ENCODE data around the gene SSBP1. TPM values are rescaled to one million over a fixed set of nuclear protein-coding genes. Genes with fewer than 3 reads are reported as not detected.
"Not testable (repeated sequence)": the region's sequence is repeated elsewhere in the genome, so short reads cannot be mapped to it uniquely, and the experiment has no call there.

The SSBP1 gene, protein sequence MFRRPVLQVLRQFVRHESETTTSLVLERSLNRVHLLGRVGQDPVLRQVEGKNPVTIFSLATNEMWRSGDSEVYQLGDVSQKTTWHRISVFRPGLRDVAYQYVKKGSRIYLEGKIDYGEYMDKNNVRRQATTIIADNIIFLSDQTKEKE
- 84.1 and 132 TPM in 2 replicates for total RNA-seq

DNA sequence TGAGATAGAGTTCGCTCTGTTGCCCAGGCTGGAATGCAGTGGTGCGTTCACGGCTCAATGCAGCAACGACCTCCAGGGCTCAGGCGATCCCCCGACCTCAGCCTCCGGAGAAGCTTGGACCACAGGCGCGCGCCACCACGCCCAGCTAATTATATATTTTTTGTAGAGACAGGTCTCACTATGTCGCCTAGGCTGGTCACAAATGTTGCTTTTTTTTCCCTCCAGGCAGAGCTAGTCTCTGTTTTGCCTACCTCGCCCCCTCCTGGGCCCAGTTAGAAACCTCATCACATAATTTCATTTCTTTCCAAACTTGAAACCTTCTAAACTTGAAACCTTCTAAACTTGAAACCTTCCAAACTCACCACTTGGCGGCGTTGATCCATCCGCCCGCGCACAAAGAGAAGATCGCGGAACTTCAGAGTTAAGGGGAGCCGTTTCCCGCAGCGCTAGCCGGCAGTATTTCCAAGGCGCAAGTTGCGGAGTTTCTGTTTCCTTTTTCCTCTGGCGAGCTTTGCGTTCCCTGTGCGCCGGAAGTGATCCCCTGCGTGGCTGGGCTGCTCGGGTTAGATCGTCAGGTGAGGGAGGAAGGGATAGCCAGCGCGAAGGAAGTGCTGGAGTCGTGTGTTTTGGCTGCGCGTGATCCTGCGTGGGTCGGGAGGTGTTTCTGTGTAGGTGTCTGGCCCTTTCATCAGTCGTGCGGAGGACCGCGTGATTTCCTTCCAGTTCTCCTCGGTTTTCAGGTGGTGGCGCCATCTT is at the start of gene SSBP1:
TSS of gene SSBP1 (plus strand) at position 523 of the 756 bp plus-strand sequence. CDS start 809 bp downstream, outside the sequence.
- peak; percentile 96 to 98 for DNase-seq (ENCODE audit: low read depth in 2 of 2)

DNA sequence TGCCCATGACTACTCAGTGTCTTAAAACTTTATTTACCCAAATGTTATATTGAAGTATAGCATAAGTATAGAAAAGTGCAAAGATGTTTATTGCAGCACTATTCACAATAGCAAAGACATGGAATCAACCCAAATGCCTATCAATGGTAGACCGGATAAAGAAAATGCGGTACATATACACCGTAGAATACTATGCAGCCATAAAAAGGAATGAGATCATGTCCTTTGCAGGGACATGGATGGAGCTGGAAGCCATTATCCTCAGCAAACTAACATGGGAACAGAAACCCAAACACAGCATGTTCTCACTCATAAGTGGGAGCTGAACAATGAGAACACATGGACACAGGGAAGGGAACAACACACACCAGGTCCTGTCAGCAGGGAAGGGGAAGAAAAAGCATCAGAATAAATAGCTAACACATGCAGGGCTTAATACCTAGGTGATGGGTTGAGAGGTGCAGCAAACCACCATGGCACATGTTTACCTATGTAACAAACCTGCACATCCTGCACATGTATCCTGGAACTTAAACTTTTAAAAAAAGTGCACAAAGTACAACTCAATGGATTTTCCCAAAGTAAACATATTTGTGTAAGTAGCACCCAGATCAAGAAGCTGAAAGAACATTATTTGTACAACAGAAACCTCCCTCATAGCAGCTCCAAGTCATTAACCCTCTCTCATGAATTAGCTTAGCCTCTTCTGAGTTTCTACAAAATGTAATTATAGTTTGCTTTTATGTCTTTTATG is 48.9 kb upstream of the SSBP1 start:
- DNase-seq (ENCODE audit: low read depth in 2 of 2), result not testable (repeated sequence)

DNA sequence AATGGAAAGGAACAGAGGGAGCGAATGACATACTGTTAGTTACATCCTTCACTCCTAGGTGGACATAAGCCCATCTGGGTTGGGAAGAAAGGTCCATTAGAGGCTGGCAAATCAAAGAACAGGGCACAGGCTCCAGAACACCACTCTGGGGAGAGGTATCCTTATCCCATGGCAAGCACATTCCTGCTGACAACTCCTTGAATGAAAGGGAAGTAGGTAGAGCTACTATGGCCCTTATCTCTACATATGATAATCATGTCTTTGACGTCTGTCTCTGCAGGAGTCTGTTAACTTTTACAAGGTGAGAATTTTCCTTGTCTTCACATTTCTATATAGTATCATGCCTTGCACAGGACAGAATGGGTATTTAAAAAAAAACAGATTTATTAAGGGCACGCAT is 46.6 kb upstream of the SSBP1 start:
- no peak for DNase-seq (ENCODE audit: low read depth in 2 of 2)

DNA sequence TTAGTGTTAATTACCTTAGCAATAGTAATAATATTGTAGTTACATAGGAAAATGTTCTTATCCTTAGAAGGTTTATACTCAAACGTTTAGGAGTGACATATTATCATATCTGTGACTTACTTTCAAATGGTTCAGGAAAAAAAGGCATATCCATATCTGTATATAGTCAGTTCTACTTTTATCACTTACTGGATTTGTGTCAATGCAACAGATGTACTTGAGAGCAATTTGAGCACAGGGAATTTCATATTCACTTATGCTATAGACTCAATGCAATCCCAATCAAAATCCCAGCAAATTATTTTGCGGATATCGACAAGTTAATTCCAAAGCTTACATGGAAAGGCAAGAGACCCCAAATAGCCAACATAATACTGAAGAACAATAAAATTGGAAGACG is 46.2 kb upstream of the SSBP1 start:
- no peak for DNase-seq (ENCODE audit: low read depth in 2 of 2)

DNA sequence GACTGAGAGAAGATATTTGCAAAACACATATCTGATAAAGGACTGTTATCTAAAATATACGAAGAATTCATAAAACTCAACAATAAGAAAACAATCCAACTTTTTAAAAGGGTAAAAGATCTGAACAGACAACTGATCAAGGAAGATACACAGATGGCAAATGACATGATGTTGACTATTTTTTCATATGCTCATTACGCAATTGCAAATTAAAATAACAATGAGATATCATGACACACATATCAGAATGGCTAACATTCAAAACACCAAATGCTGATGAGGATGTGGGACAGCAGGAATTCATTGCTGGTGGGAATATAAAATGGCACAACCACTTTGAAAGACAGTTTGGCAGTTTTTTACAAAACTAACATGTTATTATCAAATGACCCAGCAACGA is 45.1 kb upstream of the SSBP1 start:
- DNase-seq (ENCODE audit: low read depth in 2 of 2), result no peak

DNA sequence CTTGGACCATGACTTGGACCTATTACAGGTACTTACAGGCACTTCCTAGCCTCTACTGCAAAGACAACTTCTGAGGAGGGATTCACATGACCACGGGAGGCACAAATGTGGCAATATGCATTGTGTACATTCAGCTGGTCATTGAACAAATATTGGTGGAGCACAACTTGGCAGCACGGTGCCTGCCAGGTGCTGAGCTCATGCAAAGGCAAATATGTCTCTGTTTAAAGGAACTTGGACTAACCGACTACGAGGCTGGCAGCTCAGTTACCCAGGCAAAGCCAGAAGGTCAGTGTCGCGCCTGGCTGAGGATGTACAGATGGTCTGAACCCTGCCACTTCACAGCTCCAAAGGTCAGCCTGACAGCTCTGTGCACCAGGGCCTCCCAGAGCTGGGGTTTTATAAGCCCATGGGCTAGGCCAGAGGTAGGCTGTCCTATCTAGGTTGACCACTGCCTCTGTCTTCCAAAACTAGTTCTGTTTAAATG is 42.3 kb upstream of the SSBP1 start:
- DNase-seq (ENCODE audit: low read depth in 2 of 2), result no peak

DNA sequence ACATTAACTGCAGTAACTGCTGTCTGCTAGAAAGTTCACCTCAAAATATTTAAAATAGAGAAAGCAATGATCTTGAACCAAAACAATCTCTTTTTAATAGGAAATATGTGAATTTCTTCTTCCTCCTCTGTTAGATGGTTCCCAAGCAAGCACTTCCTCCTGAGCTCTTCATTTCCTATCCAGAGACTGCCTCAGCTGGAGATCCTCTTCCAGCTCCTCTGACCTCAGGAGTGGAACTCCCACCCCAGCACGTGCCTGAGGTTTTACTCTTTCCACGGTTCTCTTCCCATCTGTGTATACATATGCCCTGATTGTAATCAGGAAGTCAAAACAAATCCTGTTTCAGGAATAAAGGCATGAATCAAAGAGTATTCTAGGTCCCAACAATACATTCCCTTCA is 41.8 kb upstream of the SSBP1 start:
- DNase-seq (ENCODE audit: low read depth in 2 of 2), result peak in 1 of 2 donors; percentile 64

DNA sequence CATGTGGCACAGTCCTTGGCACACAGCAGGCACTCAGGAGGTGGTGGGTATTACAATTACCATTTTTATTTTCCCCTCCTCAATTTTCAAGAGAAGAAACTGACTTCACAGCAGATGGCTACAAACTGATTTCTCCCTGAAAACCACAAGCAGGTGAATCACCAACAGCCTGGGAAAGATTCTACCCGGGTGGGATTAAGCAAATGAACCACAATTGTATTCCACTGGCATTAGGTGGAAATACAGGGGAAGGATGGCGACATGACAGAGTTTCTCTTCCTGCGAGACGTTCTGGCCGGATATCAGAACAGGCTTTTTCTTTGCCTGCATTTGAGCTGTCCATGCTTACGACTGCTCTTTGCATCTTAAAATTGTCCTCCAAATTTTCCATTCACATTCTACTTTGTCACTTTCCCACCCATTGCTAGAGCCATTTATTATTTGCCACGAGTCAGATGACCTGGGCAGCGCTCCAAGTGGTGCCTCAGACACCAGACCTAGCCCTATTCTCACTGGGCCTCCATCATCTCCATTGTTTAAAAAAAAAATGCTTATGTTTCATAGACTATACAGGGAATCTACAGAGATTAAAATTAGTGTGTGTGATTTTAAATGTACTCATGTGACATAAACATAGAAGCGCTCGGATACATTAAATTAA is 40.8 kb upstream of the SSBP1 start:
- peak; percentile 73 to 93 for DNase-seq (ENCODE audit: low read depth in 2 of 2)

DNA sequence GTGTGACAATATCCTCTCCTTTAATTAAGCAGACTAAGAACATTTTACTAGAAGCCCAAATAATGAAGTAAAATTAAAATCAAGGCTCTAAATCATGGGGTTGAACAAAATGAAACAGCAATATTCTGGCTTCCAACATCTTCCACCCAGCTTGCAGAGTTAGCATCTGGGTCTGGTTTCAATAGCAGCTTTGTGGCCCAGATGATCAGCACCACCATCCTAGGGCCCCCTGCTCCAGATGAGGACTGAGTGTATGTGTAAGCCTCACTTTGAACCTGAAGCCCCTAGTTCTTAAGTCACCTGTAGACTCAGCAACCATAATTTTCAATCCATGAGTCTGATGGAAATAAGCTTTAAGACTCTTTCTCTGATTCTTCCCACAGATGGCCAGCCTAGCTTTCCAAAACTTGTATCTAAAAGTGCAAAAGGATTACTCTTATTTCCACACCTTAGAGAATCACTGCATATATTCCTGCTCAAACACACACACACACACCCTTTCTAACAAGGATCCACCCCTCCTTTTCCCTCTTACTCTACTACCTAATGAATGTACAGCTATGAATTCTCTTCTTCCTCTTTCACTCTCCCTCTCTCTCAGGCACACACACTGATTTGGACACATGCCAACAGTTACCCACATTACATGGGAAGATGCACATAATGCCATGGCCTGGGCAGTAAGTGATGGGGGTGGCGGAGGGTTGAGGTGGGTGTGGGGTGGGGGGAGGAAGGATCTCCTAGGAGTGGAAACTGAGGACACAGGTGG is 39.7 kb upstream of the SSBP1 start:
- DNase-seq (ENCODE audit: low read depth in 2 of 2), result peak in 1 of 2 donors; percentile 43

DNA sequence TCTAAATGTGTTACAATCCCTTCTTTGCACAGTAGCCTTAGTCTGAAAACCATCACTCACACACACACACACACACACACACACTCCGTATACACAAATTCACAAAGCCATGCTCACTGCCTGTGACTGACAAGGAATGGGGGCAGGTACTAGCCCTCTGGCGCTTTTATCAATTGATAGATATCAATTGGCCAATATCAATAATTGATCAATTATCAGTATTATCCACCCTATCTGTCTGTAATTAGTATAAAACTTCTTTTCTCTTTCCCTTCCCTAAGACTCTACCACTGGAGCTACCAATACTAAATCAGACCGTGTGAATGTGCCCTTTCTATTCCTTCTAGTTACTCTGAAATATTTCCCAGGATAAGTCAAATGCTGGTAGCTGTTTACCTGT is 38.3 kb upstream of the SSBP1 start:
- no peak for DNase-seq (ENCODE audit: low read depth in 2 of 2)

DNA sequence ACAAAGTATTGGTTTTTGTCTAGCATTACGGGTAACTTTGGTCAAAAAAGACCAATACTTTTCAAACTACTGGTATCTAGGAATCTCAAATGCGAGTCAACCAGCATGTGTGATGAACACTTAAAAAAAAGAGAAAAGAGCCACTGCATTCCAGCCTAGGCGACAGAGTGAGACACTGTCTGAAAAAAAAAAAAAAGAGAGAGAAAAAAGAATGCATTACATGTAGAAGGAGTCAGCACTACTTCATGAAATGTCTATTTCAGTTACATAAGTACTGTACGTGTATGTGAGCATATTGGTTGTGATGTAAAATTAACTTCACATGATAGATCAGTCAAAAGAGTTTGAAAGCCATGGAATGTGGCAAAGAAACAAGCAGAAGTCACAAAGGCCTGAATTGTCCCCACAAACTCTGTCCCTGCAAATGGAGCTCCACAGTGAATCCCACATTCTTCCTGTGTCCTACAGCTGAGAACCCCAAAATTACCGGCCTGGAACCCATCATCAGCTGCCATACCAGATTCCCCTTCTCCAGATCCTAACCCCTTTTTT is 37.8 kb upstream of the SSBP1 start:
- peak in 1 of 2 donors; percentile 14 for DNase-seq (ENCODE audit: low read depth in 2 of 2)

DNA sequence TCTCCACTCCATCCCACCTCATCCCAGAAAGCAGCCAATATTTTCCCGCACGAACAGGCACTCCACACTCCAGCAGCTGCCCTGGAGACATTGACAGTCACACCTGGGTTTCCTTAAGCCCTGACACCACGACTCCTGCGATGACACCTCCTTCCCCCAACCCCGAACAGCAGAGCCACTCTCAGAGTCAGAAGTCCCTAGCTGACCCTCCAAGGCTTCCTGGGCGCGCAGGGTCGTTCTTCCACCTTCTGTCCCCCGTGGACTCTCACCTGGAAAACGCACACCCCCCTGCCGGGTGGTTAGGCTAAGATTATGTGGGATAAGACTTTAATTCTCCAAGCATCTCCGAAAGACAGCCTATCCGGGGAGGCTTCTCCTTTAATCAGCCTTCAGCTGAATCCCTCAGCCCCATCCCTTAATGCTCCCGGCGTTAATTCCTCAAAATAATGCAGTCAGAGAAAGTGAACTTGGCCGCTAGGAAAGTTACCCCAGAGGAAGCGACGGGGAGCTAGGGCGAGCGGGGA is 37.2 kb upstream of the SSBP1 start:
- no peak for DNase-seq (ENCODE audit: low read depth in 2 of 2)

DNA sequence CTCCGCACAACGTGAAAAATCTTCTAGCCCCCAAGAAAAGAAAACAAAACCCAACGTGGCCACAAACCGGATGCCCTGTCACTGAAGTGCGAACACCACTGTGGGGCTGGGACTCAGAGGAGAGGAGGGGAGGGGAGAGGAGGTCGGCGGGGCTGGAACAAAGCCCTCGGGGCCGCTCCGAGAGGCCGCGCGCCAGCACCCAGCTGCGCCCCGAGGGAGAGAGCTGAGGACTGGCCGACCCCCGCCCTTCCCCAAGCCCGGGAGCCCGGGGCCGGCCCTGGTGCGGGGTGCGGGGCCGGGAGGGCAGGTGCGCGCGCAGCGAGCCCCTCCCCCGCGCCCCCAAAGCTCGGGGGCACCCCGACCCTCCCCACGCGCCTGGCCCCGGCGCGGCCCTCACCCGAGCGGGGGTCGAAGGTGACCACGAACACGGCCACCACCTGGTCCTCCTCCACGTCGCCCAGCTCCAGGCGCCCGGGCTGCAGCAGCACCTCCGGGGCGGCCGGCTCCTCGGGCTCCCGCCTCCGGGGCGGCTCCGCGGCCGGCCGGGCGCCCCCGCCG is 36.6 kb upstream of the SSBP1 start:
- DNase-seq (ENCODE audit: low read depth in 2 of 2), result peak in 1 of 2 donors; percentile 70

DNA sequence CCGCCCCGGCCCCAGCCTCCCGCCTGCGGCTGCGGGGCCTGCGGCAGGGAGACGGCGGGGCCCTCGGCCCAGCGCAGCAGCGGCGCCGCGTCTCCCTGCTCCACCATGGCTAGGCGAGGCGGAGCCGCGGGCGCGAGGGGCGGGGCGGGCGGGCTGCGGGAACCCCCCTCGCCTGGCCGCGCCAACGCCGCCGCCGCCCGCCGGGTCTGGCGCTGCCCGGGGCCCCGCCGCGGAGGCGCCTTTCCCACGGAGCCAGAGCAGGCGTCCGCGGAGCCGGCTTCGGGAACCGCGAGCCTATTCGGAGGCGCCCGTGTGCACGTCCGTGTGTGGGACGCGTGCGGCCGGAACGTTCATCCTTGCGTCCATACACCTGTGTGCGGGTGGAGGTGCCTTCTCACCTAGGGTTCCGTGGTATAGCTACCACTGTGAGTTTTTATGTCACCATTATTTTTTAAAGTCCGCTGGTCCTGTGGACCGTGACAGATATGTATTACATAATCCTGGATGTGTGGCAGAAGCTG is 36.1 kb upstream of the SSBP1 start, which contains the start of gene DENND11:
TSS of gene DENND11 (minus strand) at position 120 of the 521 bp plus-strand sequence. CDS start at position 107, 13 bp downstream.
- DNase-seq (ENCODE audit: low read depth in 2 of 2), result peak in 1 of 2 donors; percentile 68

DNA sequence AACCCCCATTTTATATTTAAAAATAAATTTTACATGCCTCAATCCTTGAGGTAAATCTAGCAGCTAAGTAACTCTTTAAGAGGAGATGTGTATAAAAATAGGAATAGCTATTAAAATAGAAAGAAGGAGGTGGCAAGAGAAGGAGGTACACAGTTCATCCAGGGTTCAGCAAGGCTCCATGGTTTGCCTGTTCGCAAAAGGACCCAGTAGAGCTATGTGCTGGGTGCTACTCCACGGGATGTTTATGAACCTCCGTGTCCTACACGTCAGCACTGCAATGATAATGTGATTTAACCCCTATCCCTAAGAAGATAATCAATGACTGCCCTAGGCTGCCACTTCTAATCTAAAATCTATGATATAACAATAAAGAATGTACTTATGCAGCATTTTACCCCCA is 35.3 kb upstream of the SSBP1 start:
- no peak for DNase-seq (ENCODE audit: low read depth in 2 of 2)

DNA sequence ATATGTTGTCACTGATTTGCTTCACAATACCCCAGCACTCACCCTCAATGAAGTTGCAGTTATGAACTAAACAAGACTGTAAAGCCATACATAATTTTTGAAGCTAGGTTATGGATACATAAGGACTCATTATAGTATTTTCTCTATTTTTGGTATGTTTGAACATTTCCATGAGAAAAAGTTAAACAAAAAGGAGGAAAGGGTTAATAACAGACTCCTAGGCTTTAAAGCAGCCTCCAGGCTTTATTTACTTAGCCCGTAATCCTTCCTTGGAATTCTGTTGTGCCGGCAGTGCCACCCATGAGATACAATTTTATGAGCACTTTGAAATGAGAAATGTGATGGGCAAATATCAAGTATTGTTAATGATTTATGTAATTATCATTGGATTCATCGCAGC is 34.0 kb upstream of the SSBP1 start:
- DNase-seq (ENCODE audit: low read depth in 2 of 2), result no peak

DNA sequence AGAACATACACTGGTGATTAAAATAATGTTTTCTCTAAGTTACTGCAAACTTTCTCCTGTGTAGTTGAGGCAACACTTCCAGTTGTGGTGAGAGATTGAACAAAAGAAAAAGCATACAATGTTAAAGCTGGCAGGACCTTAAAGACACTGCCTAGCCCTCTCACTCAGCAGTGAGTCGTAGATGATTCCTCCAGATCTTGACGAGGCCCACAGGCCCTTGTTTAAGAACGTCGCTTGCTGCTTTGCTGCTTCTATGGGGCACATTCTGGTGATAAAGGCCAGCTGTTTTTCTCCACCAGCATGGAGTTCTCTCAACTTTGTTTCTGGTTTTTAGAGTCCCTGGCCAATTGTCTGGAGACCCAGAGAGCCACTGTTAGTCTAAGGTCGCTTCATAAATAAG is 33.4 kb upstream of the SSBP1 start:
- no peak for DNase-seq (ENCODE audit: low read depth in 2 of 2)

DNA sequence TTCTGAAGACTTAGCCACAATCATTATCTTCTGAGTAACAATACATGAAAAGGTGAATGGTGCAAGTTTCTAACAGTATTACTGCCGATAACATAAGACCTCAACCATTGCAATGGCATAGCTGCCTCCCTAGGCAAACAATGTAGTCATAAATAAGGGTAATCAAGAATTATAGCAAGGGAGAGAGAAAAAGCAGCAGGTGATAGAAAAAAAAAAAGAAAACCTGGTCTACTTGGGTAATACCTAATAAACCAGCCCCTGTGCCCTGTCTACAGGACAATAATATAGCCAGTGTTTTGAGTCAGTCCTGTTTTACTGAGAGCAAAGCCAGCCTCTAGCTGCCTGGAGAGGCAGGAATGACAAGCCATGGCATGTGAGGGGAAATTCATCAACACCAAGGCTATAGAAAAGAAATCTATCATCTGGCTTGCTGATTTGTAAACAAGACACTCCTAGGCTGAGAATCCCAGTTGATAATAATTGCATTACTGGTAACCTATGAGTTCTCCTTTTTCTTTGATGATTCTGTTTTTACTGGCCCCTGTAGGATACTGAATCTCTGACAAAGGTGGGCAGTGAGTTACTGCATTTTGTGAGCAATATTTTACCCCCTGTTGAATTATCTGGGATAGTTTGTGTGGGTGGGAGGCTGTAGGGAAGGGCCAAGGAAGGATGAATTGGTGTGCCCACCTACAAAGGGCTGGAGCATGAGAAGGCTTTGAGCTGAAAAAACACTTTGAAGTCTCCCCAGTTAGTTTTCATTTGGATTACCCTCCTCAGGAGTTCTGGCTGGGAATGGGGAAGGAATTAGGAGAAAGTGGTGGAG is 31.7 kb upstream of the SSBP1 start:
- DNase-seq (ENCODE audit: low read depth in 2 of 2), result no peak

DNA sequence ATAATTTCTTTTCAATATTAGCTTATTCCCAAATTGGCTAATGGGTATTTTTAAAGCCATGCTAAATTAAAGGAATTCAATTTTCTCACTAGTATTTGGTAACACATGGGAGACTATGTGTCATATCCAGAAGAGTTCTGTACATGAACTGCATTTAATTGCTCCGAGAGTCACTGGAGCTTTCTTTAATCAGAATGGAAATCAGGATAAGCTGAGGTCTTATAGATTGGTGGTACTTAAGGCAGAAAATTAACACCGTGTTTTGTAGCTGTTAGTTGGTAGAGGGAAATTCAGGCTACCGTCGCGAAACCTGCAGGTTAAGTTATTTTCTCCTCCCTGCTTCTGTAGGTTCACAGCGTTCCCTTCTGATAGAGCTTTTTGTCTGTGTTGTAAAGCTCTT is 29.8 kb upstream of the SSBP1 start, which contains the start of gene WEE2:
TSS of gene WEE2 (plus strand) at position 3 of the 400 bp plus-strand sequence. CDS start 406 bp downstream, outside the sequence.
- DNase-seq (ENCODE audit: low read depth in 2 of 2), result no peak

All from dermis microvascular lymphatic vessel endothelial cell (primary cell).